Calu3 (cell line): ENCODE results near the gene AIFM2. TPM values are rescaled to one million over a fixed set of nuclear protein-coding genes. Genes with fewer than 3 reads are reported as not detected.
"Not testable (repeated sequence)": the region's sequence is repeated elsewhere in the genome, so short reads cannot be mapped to it uniquely, and the experiment has no call there.

ENCODE experiments used
- BruUV-seq: library from RNA; stranded (reverse); fragments of 400-500 nt; replicated peaks from 2 replicates; lab custom pipeline; 2021; lab: Mats Ljungman, UMichigan
- CTCF ChIA-PET: fragments of 300-600 bp; sonication (Branson Sonifier 250); formaldehyde crosslinking; loops from one replicate; lab custom pipeline; 2022; ENCODE audit warnings: antibody characterized with exemption; lab: Charles Lee
- DNase-seq: peaks from one replicate; pipeline ENCODE4 v3.0.0; 2022
- H3K27ac Mint-ChIP-seq: one replicate; pipeline ENCODE4 v1.8.0; 2022; ENCODE audit warnings: mixed read lengths; ENCODE audit not compliant: unreplicated experiment
- H3K27me3 Mint-ChIP-seq: one replicate; pipeline ENCODE4 v1.8.0; 2022; ENCODE audit warnings: mixed read lengths; ENCODE audit not compliant: unreplicated experiment
- H3K36me3 Mint-ChIP-seq: one replicate; pipeline ENCODE4 v1.8.0; 2022; ENCODE audit warnings: mild to moderate bottlenecking, moderate library complexity, mixed read lengths; ENCODE audit not compliant: insufficient read depth, unreplicated experiment
- H3K4me1 Mint-ChIP-seq: one replicate; pipeline ENCODE4 v1.8.0; 2022; ENCODE audit warnings: mild to moderate bottlenecking, low read depth, mixed read lengths; ENCODE audit not compliant: unreplicated experiment
- H3K4me3 Mint-ChIP-seq: one replicate; pipeline ENCODE4 v1.8.0; 2022; ENCODE audit warnings: mild to moderate bottlenecking, low read depth, moderate library complexity, mixed read lengths; ENCODE audit not compliant: unreplicated experiment
- H3K9me3 Mint-ChIP-seq: one replicate; pipeline ENCODE4 v1.8.0; 2022; ENCODE audit warnings: low read depth, mixed read lengths; ENCODE audit not compliant: unreplicated experiment
- intact Hi-C: fragments of 100-400 bp; cut with micrococcal nuclease; formaldehyde crosslinking; loops from one replicate; pipeline ENCODE4 v1.10.0; 2022; ENCODE audit not compliant: unreplicated experiment
- total RNA-seq: library from RNA; stranded (reverse); gene quantifications from 2 replicates; pipeline ENCODE4 v1.2.3, GENCODE V29; 2022
- TF ChIP-seq, protein P1 (sequence below): fragments of 200-600 bp; IDR thresholded peaks from one replicate; pipeline ENCODE4 v1.8.0; 2022; ENCODE audit warnings: antibody characterized with exemption; ENCODE audit not compliant: unreplicated experiment

AIFM2 gene
- total RNA-seq, 1 experiment from 2014 or later, result 21.1 TPM

DNA sequence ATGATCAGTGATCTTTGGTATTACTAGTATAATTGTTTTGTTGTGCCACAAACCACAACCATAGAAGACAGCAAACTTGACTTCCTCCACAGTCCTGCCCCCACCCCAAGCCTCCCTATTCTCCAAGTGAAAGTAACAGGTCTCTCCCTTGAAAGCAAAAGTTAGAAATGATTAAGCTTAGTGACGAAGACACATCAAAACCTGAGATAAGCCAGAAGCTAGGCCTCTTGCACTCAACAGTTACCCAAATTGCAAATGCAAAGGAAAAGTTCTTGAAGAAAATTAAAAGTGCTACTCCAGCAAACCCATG, 30.2 kb upstream of the AIFM2 start:
- H3K36me3 Mint-ChIP-seq, result peaks cover 40% of the 10 kb centered on the region
- no peaks in the 10 kb centered on the region for H3K27me3 Mint-ChIP-seq
- no TSS peak for BruUV-seq
- intact Hi-C loops, result no loop called here
- CTCF ChIA-PET, result no interaction called here
- no peak for DNase-seq
- H3K9me3 Mint-ChIP-seq, result no peaks in the 10 kb centered on the region
- TF ChIP-seq, protein P1, sequence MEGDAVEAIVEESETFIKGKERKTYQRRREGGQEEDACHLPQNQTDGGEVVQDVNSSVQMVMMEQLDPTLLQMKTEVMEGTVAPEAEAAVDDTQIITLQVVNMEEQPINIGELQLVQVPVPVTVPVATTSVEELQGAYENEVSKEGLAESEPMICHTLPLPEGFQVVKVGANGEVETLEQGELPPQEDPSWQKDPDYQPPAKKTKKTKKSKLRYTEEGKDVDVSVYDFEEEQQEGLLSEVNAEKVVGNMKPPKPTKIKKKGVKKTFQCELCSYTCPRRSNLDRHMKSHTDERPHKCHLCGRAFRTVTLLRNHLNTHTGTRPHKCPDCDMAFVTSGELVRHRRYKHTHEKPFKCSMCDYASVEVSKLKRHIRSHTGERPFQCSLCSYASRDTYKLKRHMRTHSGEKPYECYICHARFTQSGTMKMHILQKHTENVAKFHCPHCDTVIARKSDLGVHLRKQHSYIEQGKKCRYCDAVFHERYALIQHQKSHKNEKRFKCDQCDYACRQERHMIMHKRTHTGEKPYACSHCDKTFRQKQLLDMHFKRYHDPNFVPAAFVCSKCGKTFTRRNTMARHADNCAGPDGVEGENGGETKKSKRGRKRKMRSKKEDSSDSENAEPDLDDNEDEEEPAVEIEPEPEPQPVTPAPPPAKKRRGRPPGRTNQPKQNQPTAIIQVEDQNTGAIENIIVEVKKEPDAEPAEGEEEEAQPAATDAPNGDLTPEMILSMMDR, result no peak
- H3K27ac Mint-ChIP-seq, result no peak overlapping the region
- no peak overlapping the region for H3K4me3 Mint-ChIP-seq
- peaks cover 28% of the 10 kb centered on the region for H3K4me1 Mint-ChIP-seq

- peak overlapping the region; percentile 2 for H3K27ac Mint-ChIP-seq
- H3K36me3 Mint-ChIP-seq, result peaks cover 40% of the 10 kb centered on the region
- TF ChIP-seq, protein P1, result no peak
- no peaks in the 10 kb centered on the region for H3K27me3 Mint-ChIP-seq
- CTCF ChIA-PET, result no interaction called here
- no peak overlapping the region for H3K4me3 Mint-ChIP-seq
- intact Hi-C loops, result no loop called here
- no peaks in the 10 kb centered on the region for H3K9me3 Mint-ChIP-seq
- peaks cover 28% of the 10 kb centered on the region for H3K4me1 Mint-ChIP-seq
- no peak for DNase-seq
- no TSS peak for BruUV-seq
Observed at GRCh38 chr10:70162151-70162891, 29.7 kb upstream of the AIFM2 start.

DNA sequence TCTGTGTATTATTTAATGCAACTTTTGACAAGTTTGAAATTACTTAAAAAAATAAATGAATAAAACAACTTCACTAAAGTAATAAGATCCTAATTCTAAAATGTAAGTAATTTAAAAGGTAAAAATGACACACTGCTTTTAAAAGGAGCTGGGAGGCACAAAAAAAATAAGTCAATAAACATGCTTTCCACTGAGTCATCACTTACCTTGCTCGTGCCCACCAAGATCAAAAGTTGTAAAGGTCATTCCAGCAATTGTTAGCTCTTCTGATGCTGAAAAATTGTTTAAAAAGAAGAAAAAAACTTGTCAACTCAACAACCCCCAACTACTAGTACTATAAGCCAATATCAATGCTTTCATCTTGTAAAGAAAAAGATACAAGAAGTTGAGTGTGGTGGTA, 28.2 kb upstream of the AIFM2 start:
- peaks cover 28% of the 10 kb centered on the region for H3K4me1 Mint-ChIP-seq
- no TSS peak for BruUV-seq
- H3K36me3 Mint-ChIP-seq, result peaks cover 51% of the 10 kb centered on the region
- no peak overlapping the region for H3K27ac Mint-ChIP-seq
- no peaks in the 10 kb centered on the region for H3K27me3 Mint-ChIP-seq
- no peak for DNase-seq
- intact Hi-C loops, result no loop called here
- TF ChIP-seq, protein P1, result no peak
- no peaks in the 10 kb centered on the region for H3K9me3 Mint-ChIP-seq
- H3K4me3 Mint-ChIP-seq, result no peak overlapping the region
- CTCF ChIA-PET, result interaction anchor here (0.5 to 1.0 kb wide), 2 partner anchors 10 to 510 kb away, joined by 4 read pairs; partner anchors contain the start of gene SAR1A

DNA sequence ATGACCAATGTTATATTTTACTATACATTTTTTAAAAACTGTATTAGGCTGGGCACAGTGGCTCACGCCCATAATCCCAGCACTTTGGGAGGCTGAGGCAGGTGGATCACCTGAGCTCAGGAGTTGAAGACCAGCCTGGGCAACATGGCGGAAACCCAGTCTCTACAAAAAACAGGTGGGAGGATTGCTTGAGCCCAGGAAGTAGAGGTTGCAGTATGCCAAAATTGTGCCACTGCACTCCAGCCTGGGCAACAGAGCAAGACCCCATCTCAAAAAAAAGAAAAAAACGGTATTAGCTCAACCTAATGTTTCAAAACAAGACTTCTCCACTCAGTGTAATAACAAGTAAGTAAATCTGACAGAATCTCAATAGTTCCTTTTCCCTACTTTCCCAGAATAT, 26.7 kb upstream of the AIFM2 start:
- DNase-seq, intact Hi-C loops, H3K27me3 Mint-ChIP-seq, CTCF ChIA-PET, H3K4me3 Mint-ChIP-seq, H3K9me3 Mint-ChIP-seq, BruUV-seq, H3K27ac Mint-ChIP-seq: not testable (repeated sequence)
- H3K36me3 Mint-ChIP-seq, result peaks cover 57% of the 10 kb centered on the region
- peaks cover 35% of the 10 kb centered on the region for H3K4me1 Mint-ChIP-seq

- Mint-ChIP-seq H3K9me3 (no peaks in the 10 kb centered on the region), H3K27me3 (no peaks in the 10 kb centered on the region), H3K4me3 (no peak overlapping the region), H3K27ac (no peak overlapping the region), H3K36me3 (peaks cover 70% of the 10 kb centered on the region), H3K4me1 (peaks cover 23% of the 10 kb centered on the region)
- TF ChIP-seq, protein P1, result no peak
- CTCF ChIA-PET, result interaction anchor here (0.8 kb wide), 1 partner anchor 12 kb away, joined by 3 read pairs; the partner anchor contains the start of gene TYSND1
- no TSS peak for BruUV-seq
- intact Hi-C loops, result no loop called here
- DNase-seq, result no peak
Observed at GRCh38 chr10:70158113-70158512, 25.5 kb upstream of the AIFM2 start.
